ENCODE data around the gene FHOD3. TPM values are rescaled to one million over a fixed set of nuclear protein-coding genes. Genes with fewer than 3 reads are reported as not detected.

Gene FHOD3
- total RNA-seq, 2 donors from 2014 or later: 66.0 to 114 TPM

DNA sequence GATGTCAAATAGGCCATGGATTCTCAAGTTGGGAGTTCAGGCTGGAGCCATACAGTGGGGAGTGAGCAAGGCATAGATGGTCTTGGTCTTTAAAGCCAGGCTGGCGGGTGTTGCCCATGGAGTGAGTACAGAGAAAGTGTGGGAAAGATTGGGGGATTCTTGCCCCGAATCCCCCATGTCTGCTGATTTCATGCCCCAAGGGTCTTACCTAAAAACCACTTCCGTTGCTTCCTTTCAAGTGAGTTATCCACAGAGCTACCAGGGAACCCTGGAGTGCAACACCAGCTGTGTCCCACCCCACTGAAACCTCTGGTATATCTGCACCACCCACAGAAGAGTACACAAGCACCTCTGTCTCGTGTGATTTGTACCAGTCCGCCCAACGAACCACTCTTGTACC is 31.4 kb downstream of the FHOD3 start:
- Histone ChIP-seq H3K27me3 (no peaks in the 10 kb centered on the region), H3K27ac (no peak overlapping the region), H3K9me3 (no peaks in the 10 kb centered on the region), H3K4me3 (no peak overlapping the region), H3K4me1 (peaks cover 0 to 43% of the 10 kb centered on the region in 2 donors), H3K36me3 (no peaks in the 10 kb centered on the region)
- TF ChIP-seq, protein P1, sequence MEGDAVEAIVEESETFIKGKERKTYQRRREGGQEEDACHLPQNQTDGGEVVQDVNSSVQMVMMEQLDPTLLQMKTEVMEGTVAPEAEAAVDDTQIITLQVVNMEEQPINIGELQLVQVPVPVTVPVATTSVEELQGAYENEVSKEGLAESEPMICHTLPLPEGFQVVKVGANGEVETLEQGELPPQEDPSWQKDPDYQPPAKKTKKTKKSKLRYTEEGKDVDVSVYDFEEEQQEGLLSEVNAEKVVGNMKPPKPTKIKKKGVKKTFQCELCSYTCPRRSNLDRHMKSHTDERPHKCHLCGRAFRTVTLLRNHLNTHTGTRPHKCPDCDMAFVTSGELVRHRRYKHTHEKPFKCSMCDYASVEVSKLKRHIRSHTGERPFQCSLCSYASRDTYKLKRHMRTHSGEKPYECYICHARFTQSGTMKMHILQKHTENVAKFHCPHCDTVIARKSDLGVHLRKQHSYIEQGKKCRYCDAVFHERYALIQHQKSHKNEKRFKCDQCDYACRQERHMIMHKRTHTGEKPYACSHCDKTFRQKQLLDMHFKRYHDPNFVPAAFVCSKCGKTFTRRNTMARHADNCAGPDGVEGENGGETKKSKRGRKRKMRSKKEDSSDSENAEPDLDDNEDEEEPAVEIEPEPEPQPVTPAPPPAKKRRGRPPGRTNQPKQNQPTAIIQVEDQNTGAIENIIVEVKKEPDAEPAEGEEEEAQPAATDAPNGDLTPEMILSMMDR (IDR thresholded peaks at IDR 0.05): no peak
- peak; percentile 38 for DNase-seq (ENCODE audit: low spot score)

GRCh38 chr18:36329684-36330434 is 32.3 kb downstream of the FHOD3 start:
- Histone ChIP-seq H3K36me3 (no peaks in the 10 kb centered on the region), H3K27me3 (no peaks in the 10 kb centered on the region), H3K9me3 (no peaks in the 10 kb centered on the region), H3K4me3 (no peak overlapping the region), H3K4me1 (peaks cover 0 to 48% of the 10 kb centered on the region in 2 donors), H3K27ac (no peak overlapping the region)
- peak; percentile 28 for DNase-seq (ENCODE audit: low spot score)
- TF ChIP-seq, protein P1 (IDR thresholded peaks at IDR 0.05): no peak

DNA sequence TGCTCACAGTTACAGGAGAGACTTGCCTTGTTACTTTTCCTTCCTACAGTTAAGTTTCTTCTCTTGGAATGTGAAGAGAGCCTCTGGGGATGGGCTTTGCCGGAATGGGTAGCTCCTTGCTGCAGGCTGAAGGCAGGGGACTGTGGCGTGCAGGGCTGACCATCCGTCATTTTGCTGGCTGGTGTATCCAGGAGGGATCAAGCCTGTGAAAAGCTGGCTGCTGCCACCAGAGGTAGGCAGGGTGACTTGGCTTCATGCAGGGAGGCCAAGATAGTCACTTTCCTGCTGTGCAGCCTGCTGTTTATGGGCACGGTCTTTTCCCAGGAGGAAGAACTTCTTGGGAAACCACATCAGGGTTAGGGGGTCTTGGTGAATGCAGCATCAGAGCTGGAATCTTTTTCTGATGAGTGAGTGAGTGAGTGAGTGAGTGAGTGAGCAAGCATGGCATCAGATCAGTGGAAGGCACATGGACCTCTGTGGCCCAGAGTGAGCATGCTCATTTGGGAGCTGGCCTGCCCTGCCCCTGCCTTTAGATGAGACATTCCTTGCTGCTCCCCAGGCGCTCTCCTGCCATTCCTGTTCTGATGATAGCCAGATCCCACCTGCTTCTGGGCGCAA is 33.0 kb downstream of the FHOD3 start:
- Histone ChIP-seq H3K36me3 (no peaks in the 10 kb centered on the region), H3K4me3 (no peak overlapping the region), H3K27ac (no peak overlapping the region), H3K27me3 (no peaks in the 10 kb centered on the region), H3K9me3 (no peaks in the 10 kb centered on the region), H3K4me1 (peaks cover 0 to 46% of the 10 kb centered on the region in 2 donors)
- TF ChIP-seq, protein P1 (IDR thresholded peaks at IDR 0.05): no peak
- peak; percentile 53 for DNase-seq (ENCODE audit: low spot score)

GRCh38 chr18:36331521-36331971 is 34.0 kb downstream of the FHOD3 start:
- Histone ChIP-seq H3K4me1 (peaks cover 0 to 40% of the 10 kb centered on the region in 2 donors), H3K27ac (no peak overlapping the region), H3K36me3 (no peaks in the 10 kb centered on the region), H3K27me3 (no peaks in the 10 kb centered on the region), H3K9me3 (no peaks in the 10 kb centered on the region), H3K4me3 (no peak overlapping the region)
- peak; percentile 53 for DNase-seq (ENCODE audit: low spot score)
- TF ChIP-seq, protein P1 (IDR thresholded peaks at IDR 0.05): no peak

- no peaks in the 10 kb centered on the region for H3K36me3 ChIP-seq
- no peak overlapping the region for H3K27ac ChIP-seq
- H3K27me3 ChIP-seq: no peaks in the 10 kb centered on the region
- DNase-seq (ENCODE audit: low spot score): peak; percentile 55
- no peaks in the 10 kb centered on the region for H3K9me3 ChIP-seq
- peaks cover 0 to 38% of the 10 kb centered on the region in 2 donors for H3K4me1 ChIP-seq
- no peak overlapping the region for H3K4me3 ChIP-seq
- TF ChIP-seq, protein P1 (IDR thresholded peaks at IDR 0.05): no peak
Observed at GRCh38 chr18:36333414-36333813, 35.9 kb downstream of the FHOD3 start.

Measured in right atrium auricular region (tissue), 2 donors.